Progenitor cell of endocrine pancreas (in vitro differentiated cells): ENCODE measurements around the gene OR8H1. TPM values are rescaled to one million over a fixed set of nuclear protein-coding genes. Genes with fewer than 3 reads are reported as not detected.

Source experiments
- DNase-seq: peaks from one replicate; pipeline ENCODE4 v3.0.0; 2021; ENCODE audit warnings: low spot score; ENCODE audit not compliant: unreplicated experiment
- H3K27ac Mint-ChIP-seq: 2 replicates; pipeline ENCODE4 v1.8.0; 2021; ENCODE audit warnings: mild to moderate bottlenecking, moderate library complexity, mixed read lengths
- H3K27me3 Mint-ChIP-seq: 2 replicates; pipeline ENCODE4 v1.8.0; 2021; ENCODE audit warnings: mixed read lengths
- H3K36me3 Mint-ChIP-seq: 2 replicates; pipeline ENCODE4 v1.8.0; 2022; ENCODE audit warnings: mixed read lengths; ENCODE audit not compliant: insufficient read depth
- H3K4me1 Mint-ChIP-seq: 2 replicates; pipeline ENCODE4 v1.8.0; 2021; ENCODE audit warnings: low read depth, mixed read lengths
- H3K4me3 Mint-ChIP-seq: 2 replicates; pipeline ENCODE4 v1.8.0; 2021; ENCODE audit warnings: low read depth, mild to moderate bottlenecking, moderate library complexity, mixed read lengths
- H3K9me3 Mint-ChIP-seq: 2 replicates; pipeline ENCODE4 v1.8.0; 2021; ENCODE audit warnings: low read depth, mixed read lengths
- CTCF ChIP-seq: fragments of 200-600 bp; sonication (generic); IDR thresholded peaks from one replicate; pipeline ENCODE4 v1.5.0; 2021; ENCODE audit warnings: antibody characterized with exemption, mild to moderate bottlenecking; ENCODE audit not compliant: unreplicated experiment
- long read RNA-seq: library from polyadenylated mRNA; unstranded; transcript quantifications from one replicate; pipeline ENCODE4 v2.0.0, GENCODE V29; 2020
- total RNA-seq: library from RNA; stranded (reverse); gene quantifications from 2 replicates; pipeline ENCODE4 v1.2.1, GENCODE V29; 2021

The OR8H1 gene
- not detected in 2 replicates for total RNA-seq
- long read RNA-seq, result 0 reads

- H3K4me3 Mint-ChIP-seq, result no peak within 1 kb of the TSS
- no peak for DNase-seq
- TF ChIP-seq CTCF, result no peak
- H3K36me3 Mint-ChIP-seq, result no peaks in the 10 kb centered on the region
- H3K4me1 Mint-ChIP-seq, result no peaks in the 10 kb centered on the region
- H3K9me3 Mint-ChIP-seq, result no peaks in the 10 kb centered on the region
- no peak within 1 kb of the TSS for H3K27ac Mint-ChIP-seq
- H3K27me3 Mint-ChIP-seq, result no peaks in the 10 kb centered on the region
Measured at GRCh38 chr11:56292154-56292553, at the start of gene OR8H1. TSS of gene OR8H1 (minus strand) at chr11:56292254. CDS start at chr11:56291062, 1,192 bp downstream.

- H3K4me3 Mint-ChIP-seq, result no peak overlapping the region
- H3K9me3 Mint-ChIP-seq, result peaks cover 39% of the 10 kb centered on the region
- H3K36me3 Mint-ChIP-seq, result peaks cover 4% of the 10 kb centered on the region
- no peaks in the 10 kb centered on the region for H3K4me1 Mint-ChIP-seq
- H3K27ac Mint-ChIP-seq, result no peak overlapping the region
- no peaks in the 10 kb centered on the region for H3K27me3 Mint-ChIP-seq
- TF ChIP-seq CTCF, result no peak
- DNase-seq, result no peak
Measured at GRCh38 chr11:56340289-56340688, 48.2 kb upstream of the OR8H1 start.

GRCh38 chr11:56333156-56333555, 41.1 kb upstream of the OR8H1 start:
- Mint-ChIP-seq H3K27ac (no peak overlapping the region), H3K4me1 (peaks cover 9% of the 10 kb centered on the region), H3K36me3 (peaks cover 1% of the 10 kb centered on the region), H3K4me3 (no peak overlapping the region), H3K27me3 (no peaks in the 10 kb centered on the region), H3K9me3 (peaks cover 4% of the 10 kb centered on the region)
- TF ChIP-seq CTCF, result no peak
- DNase-seq, result no peak

GRCh38 chr11:56331861-56332491, 39.9 kb upstream of the OR8H1 start:
- no peak for DNase-seq
- Mint-ChIP-seq H3K4me1 (peaks cover 9% of the 10 kb centered on the region), H3K27ac (no peak overlapping the region), H3K36me3 (peaks cover 1% of the 10 kb centered on the region), H3K9me3 (no peaks in the 10 kb centered on the region), H3K27me3 (no peaks in the 10 kb centered on the region), H3K4me3 (no peak overlapping the region)
- TF ChIP-seq CTCF, result no peak

GRCh38 chr11:56314844-56315243, 22.8 kb upstream of the OR8H1 start, which contains the start of gene OR8K3:
TSS of gene OR8K3 (plus strand) at chr11:56315144. CDS start at chr11:56318307, 3,163 bp downstream.
- no peak for TF ChIP-seq CTCF
- H3K27ac Mint-ChIP-seq, result no peak within 1 kb of the TSS
- no peaks in the 10 kb centered on the region for H3K36me3 Mint-ChIP-seq
- H3K4me3 Mint-ChIP-seq, result no peak within 1 kb of the TSS
- H3K9me3 Mint-ChIP-seq, result no peaks in the 10 kb centered on the region
- peaks cover 4% of the 10 kb centered on the region for H3K4me1 Mint-ChIP-seq
- no peaks in the 10 kb centered on the region for H3K27me3 Mint-ChIP-seq
- DNase-seq, result no peak
